ENCODE data around the gene HYCC1. TPM values are rescaled to one million over a fixed set of nuclear protein-coding genes. Genes with fewer than 3 reads are reported as not detected.

The HYCC1 gene
- polyA plus RNA-seq, 1 experiment, result 80.3 TPM

DNA sequence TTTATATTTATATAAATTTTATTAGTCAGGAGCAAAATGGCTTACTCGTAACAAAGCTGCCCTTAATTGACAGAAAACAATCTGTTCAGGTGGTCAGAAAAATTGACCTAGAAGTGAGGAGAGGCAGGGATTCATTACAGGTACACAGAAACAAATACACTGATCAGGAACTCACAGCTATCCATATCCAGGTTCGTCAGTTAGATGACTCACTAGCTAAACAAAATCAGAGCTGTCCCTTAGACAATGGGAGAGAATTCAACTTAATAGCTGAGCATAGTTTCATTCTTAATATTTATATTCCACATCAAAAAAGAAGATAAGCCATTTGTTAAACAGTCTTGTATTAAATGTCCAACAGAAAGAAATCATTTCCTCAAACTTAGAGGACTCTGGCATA lies 41.7 kb downstream of the HYCC1 start:
- Histone ChIP-seq H3K4me3 (ENCODE audit: low read depth, low read length) (no peak overlapping the region), H3K9me3 (ENCODE audit: control insufficient read depth, insufficient read depth, low read length) (no peaks in the 10 kb centered on the region), H3K27me3 (ENCODE audit: control insufficient read depth, insufficient read depth, low read length) (no peaks in the 10 kb centered on the region), H3K27ac (ENCODE audit: low read depth, low read length) (no peak overlapping the region)
- no peak for DNase-seq (ENCODE audit: low read depth, low spot score)
- ChIA-PET POLR2A (no interaction called here), CTCF (interaction anchor here (0.8 kb wide), 1 partner anchor 84 kb away, joined by 3 read pairs; no protein-coding TSS in a partner anchor)
- TF ChIP-seq, protein P1, sequence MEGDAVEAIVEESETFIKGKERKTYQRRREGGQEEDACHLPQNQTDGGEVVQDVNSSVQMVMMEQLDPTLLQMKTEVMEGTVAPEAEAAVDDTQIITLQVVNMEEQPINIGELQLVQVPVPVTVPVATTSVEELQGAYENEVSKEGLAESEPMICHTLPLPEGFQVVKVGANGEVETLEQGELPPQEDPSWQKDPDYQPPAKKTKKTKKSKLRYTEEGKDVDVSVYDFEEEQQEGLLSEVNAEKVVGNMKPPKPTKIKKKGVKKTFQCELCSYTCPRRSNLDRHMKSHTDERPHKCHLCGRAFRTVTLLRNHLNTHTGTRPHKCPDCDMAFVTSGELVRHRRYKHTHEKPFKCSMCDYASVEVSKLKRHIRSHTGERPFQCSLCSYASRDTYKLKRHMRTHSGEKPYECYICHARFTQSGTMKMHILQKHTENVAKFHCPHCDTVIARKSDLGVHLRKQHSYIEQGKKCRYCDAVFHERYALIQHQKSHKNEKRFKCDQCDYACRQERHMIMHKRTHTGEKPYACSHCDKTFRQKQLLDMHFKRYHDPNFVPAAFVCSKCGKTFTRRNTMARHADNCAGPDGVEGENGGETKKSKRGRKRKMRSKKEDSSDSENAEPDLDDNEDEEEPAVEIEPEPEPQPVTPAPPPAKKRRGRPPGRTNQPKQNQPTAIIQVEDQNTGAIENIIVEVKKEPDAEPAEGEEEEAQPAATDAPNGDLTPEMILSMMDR (IDR thresholded peaks at IDR 0.05; ENCODE audit: low read depth, low read length), result no peak

DNA sequence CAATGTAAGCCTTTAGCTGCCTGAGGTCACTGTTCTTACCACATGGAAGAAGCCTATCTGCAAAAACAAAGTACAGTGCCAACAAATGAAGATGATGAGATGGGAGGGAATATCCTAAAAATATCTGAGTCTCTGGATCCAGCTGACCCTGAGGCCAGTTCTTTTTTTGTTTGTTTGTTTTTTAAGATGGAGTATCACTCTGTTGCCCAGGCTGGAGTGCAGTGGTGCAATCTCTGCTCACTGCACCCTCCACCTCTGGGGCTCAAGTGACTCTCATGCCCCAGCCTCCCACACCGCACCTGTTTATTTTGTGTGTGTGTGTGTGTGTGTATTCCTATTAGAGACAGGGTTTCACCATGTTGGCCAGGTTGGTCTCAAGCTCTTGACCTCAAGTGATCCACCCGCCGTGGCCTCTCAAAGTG lies 44.9 kb downstream of the HYCC1 start:
- Histone ChIP-seq H3K9me3 (ENCODE audit: control insufficient read depth, insufficient read depth, low read length) (no peaks in the 10 kb centered on the region), H3K4me3 (ENCODE audit: low read depth, low read length) (no peak overlapping the region), H3K27me3 (ENCODE audit: control insufficient read depth, insufficient read depth, low read length) (no peaks in the 10 kb centered on the region), H3K27ac (ENCODE audit: low read depth, low read length) (no peak overlapping the region)
- POLR2A ChIA-PET, result no interaction called here
- CTCF ChIA-PET, result interaction anchor here (1.5 kb wide), 1 partner anchor 87 kb away, joined by 6 read pairs; no protein-coding TSS in a partner anchor
- no peak for DNase-seq (ENCODE audit: low read depth, low spot score)
- TF ChIP-seq, protein P1 (IDR thresholded peaks at IDR 0.05; ENCODE audit: low read depth, low read length), result no peak

Other genes starting within 250 kb of the HYCC1 start
- gene TOMM7, start 191.3 kb downstream of the HYCC1 start, polyA plus RNA-seq (2011; rRNA removed), result 390 and 549 TPM in 2 replicates
- gene KLHL7, start 91.7 kb upstream of the HYCC1 start, polyA plus RNA-seq (2011; rRNA removed), result 39.6 and 53.7 TPM in 2 replicates
- 17.4 and 19.7 TPM in 2 replicates for gene NUP42, start 167.9 kb upstream of the HYCC1 start, polyA plus RNA-seq (2011; rRNA removed)
- gene GPNMB, start 232.6 kb upstream of the HYCC1 start, polyA plus RNA-seq (2011; rRNA removed), result 4.5 and 6.8 TPM in 2 replicates